ENCODE data around the gene CYP21A2.
"Not testable (repeated sequence)": the region's sequence is repeated elsewhere in the genome, so short reads cannot be mapped to it uniquely, and the experiment has no call there.

DNA sequence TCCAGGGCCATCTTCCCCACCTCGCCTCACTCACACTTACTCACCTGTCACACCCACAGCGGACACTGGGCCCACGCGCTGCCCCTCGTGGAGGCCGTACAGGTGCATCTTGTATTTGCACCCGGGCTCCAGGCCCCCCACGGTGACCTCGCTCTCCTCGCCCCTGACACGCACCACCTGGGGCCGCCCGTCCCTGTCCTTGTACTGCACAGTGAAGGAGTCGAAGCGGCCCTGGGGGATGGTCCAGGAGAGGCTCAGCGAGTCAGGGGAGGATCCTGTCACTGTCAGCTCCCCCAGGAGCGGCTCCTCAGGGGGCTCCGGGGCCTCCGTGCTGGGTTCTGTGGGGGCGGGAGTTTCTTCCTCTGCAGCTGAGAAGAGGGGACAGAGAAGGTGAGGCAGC is 14.4 kb downstream of the CYP21A2 start:
- TF ChIP-seq, protein P1, sequence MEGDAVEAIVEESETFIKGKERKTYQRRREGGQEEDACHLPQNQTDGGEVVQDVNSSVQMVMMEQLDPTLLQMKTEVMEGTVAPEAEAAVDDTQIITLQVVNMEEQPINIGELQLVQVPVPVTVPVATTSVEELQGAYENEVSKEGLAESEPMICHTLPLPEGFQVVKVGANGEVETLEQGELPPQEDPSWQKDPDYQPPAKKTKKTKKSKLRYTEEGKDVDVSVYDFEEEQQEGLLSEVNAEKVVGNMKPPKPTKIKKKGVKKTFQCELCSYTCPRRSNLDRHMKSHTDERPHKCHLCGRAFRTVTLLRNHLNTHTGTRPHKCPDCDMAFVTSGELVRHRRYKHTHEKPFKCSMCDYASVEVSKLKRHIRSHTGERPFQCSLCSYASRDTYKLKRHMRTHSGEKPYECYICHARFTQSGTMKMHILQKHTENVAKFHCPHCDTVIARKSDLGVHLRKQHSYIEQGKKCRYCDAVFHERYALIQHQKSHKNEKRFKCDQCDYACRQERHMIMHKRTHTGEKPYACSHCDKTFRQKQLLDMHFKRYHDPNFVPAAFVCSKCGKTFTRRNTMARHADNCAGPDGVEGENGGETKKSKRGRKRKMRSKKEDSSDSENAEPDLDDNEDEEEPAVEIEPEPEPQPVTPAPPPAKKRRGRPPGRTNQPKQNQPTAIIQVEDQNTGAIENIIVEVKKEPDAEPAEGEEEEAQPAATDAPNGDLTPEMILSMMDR (conservative IDR thresholded peaks at IDR 0.05; ENCODE audit: low read length): not testable (repeated sequence)
- TF ChIP-seq EZH2phosphoT487 (IDR thresholded peaks at IDR 0.05; ENCODE audit: borderline replicate concordance, low read depth, low read length): not testable (repeated sequence)

Data from OCI-LY7 (cell line).